ENCODE data around the gene PTPRM. TPM values are rescaled to one million over a fixed set of nuclear protein-coding genes. Genes with fewer than 3 reads are reported as not detected.

Gene PTPRM
- total RNA-seq, 1 donor from 2014 or later: 65.5 TPM

- Histone ChIP-seq H3K36me3 (ENCODE audit: control insufficient read depth, insufficient read depth, low read length) (no peaks in the 10 kb centered on the region), H3K4me3 (ENCODE audit: low read depth, low read length) (no peak overlapping the region), H3K27me3 (ENCODE audit: control insufficient read depth, insufficient read depth, low read length) (no peaks in the 10 kb centered on the region)
- no peak for DNase-seq (ENCODE audit: low read depth)
- TF ChIP-seq, protein P1, sequence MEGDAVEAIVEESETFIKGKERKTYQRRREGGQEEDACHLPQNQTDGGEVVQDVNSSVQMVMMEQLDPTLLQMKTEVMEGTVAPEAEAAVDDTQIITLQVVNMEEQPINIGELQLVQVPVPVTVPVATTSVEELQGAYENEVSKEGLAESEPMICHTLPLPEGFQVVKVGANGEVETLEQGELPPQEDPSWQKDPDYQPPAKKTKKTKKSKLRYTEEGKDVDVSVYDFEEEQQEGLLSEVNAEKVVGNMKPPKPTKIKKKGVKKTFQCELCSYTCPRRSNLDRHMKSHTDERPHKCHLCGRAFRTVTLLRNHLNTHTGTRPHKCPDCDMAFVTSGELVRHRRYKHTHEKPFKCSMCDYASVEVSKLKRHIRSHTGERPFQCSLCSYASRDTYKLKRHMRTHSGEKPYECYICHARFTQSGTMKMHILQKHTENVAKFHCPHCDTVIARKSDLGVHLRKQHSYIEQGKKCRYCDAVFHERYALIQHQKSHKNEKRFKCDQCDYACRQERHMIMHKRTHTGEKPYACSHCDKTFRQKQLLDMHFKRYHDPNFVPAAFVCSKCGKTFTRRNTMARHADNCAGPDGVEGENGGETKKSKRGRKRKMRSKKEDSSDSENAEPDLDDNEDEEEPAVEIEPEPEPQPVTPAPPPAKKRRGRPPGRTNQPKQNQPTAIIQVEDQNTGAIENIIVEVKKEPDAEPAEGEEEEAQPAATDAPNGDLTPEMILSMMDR (IDR thresholded peaks at IDR 0.05; ENCODE audit: insufficient read depth, low read length, poor library complexity, severe bottlenecking): no peak
Observed at GRCh38 chr18:7898181-7898580, 331.1 kb downstream of the PTPRM start.

DNA sequence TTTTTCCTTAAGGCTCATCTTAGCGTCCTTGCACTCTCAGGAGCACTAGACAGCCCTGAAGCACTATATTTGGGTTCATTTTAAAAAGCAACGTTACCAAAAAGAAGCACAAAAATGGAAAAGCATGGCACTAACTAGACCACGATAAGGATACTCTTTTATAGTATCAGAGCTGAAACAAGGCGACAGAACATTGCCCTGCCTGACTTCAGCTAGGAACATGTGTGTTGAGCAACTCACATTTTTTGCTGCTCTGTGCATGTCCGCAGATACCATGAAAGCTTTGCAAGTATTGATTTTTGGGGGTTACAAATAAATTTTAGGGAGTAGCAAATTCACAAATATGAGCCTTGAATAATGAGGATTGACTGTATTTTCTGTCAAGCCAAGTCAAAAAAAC is 332.0 kb downstream of the PTPRM start:
- Histone ChIP-seq H3K4me3 (ENCODE audit: low read depth, low read length) (no peak overlapping the region), H3K36me3 (ENCODE audit: control insufficient read depth, insufficient read depth, low read length) (no peaks in the 10 kb centered on the region), H3K27me3 (ENCODE audit: control insufficient read depth, insufficient read depth, low read length) (no peaks in the 10 kb centered on the region)
- TF ChIP-seq, protein P1 (IDR thresholded peaks at IDR 0.05; ENCODE audit: insufficient read depth, low read length, poor library complexity, severe bottlenecking): no peak
- DNase-seq (ENCODE audit: low read depth): no peak

- no peak overlapping the region for H3K4me3 ChIP-seq (ENCODE audit: low read depth, low read length)
- no peaks in the 10 kb centered on the region for H3K36me3 ChIP-seq (ENCODE audit: control insufficient read depth, insufficient read depth, low read length)
- H3K27me3 ChIP-seq (ENCODE audit: control insufficient read depth, insufficient read depth, low read length): no peaks in the 10 kb centered on the region
- DNase-seq (ENCODE audit: low read depth): no peak
- TF ChIP-seq, protein P1 (IDR thresholded peaks at IDR 0.05; ENCODE audit: insufficient read depth, low read length, poor library complexity, severe bottlenecking): no peak
Observed at GRCh38 chr18:7900091-7900490, 333.0 kb downstream of the PTPRM start.

DNA sequence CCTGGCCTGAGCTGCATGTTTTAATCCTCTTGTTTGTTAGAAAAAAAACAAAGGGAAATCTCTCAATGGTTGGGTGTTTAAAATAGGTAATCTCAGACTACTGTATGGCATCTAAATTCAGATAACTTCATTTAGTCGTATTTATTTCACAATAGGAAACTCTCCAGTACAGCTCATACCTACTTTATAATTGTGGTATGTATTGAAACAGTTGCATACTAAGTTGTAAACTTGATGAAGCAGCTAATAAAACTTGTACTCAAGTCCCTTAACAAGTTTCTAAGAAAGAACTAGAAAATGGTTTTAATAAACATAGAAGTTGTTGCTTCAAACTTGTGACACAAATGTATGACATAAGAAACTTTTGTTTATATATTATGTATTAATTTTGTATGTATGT is 334.5 kb downstream of the PTPRM start:
- H3K4me3 ChIP-seq (ENCODE audit: low read depth, low read length): no peak overlapping the region
- no peaks in the 10 kb centered on the region for H3K36me3 ChIP-seq (ENCODE audit: control insufficient read depth, insufficient read depth, low read length)
- TF ChIP-seq, protein P1 (IDR thresholded peaks at IDR 0.05; ENCODE audit: insufficient read depth, low read length, poor library complexity, severe bottlenecking): no peak
- H3K27me3 ChIP-seq (ENCODE audit: control insufficient read depth, insufficient read depth, low read length): no peaks in the 10 kb centered on the region
- no peak for DNase-seq (ENCODE audit: low read depth)

- no peak for DNase-seq (ENCODE audit: low read depth)
Observed at GRCh38 chr18:7902399-7902839, 335.3 kb downstream of the PTPRM start.

DNA sequence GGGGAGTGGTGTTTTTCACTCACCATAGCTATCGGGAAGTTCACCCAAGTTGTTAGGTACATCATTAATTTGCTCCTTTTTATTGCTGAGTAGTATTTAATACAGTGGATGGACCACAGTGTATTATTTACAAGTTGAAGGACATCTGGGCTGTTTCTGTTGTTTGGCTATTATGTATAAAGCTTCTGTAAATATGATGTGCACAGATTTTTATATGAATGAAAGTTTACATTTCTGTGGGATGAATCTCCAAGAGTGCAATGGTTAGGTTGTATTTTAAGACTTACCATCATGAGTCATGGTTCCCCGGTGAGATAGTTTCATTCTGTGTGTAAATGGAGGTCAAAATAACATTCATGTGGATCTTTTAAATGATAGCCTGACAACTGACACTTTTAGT is 337.4 kb downstream of the PTPRM start:
- TF ChIP-seq, protein P1 (IDR thresholded peaks at IDR 0.05; ENCODE audit: insufficient read depth, low read length, poor library complexity, severe bottlenecking): no peak
- no peaks in the 10 kb centered on the region for H3K36me3 ChIP-seq (ENCODE audit: control insufficient read depth, insufficient read depth, low read length)
- H3K4me3 ChIP-seq (ENCODE audit: low read depth, low read length): no peak overlapping the region
- no peak for DNase-seq (ENCODE audit: low read depth)
- H3K27me3 ChIP-seq (ENCODE audit: control insufficient read depth, insufficient read depth, low read length): no peaks in the 10 kb centered on the region

More at GRCh38 chr18:7902399-7902839, 335.3 kb downstream of the PTPRM start:
- Histone ChIP-seq H3K27me3 (ENCODE audit: control insufficient read depth, insufficient read depth, low read length) (no peaks in the 10 kb centered on the region), H3K36me3 (ENCODE audit: control insufficient read depth, insufficient read depth, low read length) (no peaks in the 10 kb centered on the region), H3K4me3 (ENCODE audit: low read depth, low read length) (no peak overlapping the region)
- TF ChIP-seq, protein P1 (IDR thresholded peaks at IDR 0.05; ENCODE audit: insufficient read depth, low read length, poor library complexity, severe bottlenecking): no peak
